ENCODE measurements around the gene DIP2A.
"Not testable (repeated sequence)": the region's sequence is repeated elsewhere in the genome, so short reads cannot be mapped to it uniquely, and the experiment has no call there.

DIP2A gene

DNA sequence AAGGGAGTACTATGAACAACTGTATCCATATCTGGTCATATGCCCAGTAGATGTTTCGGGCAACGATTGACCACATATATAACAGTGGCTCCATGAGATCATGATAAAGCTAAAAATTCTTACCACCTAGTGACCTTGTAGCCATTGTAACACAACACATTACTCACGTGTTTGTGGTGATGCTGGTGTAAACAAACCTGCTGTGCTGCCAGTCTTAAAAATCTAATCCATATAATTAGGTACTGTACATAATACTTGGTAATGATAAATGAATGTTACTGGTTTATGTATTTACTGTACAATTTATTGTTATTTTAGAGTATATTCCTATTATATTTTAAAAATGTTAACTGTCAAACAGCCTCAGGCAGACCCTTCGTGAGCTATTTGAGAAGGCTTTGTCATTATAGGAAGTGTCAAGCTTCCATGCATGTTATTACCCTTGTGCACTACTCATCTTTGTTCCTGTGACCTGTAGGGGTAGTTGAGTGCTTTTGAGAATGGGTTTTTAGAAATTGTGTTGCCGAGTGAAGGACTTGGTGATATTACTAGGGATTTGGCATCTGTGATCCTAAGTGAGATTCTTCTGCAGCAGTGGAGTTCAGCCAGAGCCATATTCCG lies 23.6 kb downstream of the DIP2A start:
- no peak for DNase-seq (ENCODE audit: low spot score)

DNA sequence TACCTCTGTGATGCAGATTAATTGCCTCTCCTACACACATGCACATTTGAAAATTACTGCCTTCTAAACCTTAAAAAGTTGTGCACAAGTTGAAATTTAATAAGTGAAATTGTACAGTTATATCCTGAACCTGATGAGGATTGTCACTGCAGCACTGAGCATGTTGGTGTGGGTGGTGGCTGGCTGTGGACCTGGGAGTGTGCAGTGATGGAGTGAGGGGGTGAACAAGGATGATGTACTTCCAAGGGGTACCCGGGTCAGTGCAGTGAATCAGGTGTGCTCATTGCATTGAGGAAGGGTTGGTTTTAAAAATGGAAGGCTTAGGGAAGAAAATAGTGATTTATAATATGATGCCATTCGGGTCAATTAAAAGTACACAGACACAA lies 24.1 kb downstream of the DIP2A start:
- no peak for DNase-seq (ENCODE audit: low spot score)

DNA sequence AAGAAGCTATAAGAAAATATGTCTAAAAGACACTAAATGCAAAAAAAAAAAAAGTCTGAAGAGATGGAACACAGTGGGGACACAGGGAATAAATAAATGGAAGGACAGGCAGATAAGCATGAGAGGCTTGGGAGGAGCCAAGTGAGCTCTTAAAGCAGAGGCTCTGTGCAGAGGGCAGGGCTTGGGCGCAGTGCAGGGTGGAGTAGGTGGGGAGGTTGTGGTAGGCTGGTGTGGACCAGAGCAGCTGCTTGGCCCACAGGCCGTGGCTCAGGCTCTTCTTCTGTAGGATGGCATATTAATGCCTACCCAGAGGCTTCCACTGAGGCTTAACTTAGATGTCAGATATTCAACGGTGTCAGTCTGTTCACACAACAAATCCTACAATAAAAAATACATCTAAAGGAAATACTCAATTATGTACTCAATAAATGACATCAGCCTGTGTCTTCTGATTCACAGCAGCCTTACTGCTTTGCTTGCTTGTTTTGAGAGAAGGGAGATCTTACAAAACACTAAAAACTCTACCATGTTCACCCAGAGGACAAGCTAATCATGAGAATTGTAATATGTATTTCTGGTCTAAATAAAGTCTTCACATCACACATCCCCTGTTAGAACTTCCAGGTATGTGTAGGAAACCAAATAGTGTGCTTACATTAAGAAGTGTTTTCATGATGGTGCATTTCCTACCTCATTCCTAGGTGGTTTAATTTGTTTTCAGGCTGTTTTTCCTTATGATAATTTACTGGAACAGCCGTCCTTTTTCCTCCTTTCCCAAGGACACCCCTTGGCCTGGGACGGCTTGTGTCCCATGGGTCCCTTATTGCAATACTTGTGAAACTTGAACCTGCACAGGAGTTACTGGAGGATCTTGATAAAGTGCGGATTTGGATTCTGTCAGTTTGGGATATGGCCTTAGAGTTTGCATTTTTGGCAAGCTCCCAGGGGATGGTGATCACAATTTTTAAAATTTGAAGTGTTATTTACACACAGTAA lies 24.9 kb downstream of the DIP2A start:
- no peak for DNase-seq (ENCODE audit: low spot score)

DNA sequence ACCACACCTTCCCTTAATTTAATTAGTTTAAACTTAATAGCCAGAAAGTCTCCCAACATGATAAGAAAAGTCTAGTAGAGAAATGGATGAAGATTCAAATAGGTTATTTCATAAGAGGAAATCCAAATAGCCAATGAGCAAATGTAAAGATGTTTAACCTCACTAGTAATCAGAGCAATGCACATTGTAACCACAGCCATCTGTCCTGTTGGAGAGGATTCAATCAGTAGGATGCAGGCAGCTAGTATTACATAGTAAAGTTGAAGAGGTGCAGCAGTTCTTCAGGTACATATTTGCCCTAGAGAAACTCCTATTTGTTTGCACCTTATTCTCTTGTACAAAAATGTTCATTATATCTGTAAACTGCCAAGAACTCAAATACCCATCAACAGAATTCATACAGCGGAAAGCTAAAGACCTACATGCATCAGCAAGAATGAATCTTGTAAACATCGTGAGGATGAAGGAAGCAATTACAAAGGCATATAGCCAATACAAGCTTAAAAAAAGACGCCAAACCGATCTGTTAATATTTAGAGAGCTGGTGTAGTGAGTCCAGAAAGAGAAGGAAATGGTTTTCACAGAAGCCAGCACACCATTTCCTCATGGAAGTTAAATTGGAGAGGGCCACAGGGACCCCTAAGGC lies 27.9 kb downstream of the DIP2A start:
- no peak for DNase-seq (ENCODE audit: low spot score)

DNA sequence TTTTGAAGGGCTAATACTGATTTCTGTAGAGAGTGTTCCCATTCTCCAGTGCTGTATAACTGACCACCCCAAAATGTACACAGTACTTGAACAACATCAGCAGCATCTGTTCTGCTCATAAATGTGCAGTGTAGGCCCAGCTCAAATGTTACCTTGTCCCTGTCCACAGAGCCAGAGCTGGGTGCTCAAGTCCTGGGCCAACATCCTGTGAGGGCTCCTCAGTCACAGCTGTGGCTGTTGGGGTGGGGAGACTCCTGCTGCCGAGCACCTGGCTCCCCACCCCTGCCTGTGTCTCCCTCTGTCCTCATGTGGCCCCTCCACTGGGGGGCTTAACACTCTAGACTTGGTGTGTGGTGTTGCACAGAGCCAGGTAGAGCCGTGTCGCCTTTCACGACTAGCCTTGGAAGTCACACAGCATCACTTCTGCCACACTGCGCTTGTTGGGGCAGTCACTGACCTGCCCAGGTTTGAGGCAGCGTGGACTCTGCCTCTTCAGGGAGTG lies 30.5 kb downstream of the DIP2A start:
- no peak for DNase-seq (ENCODE audit: low spot score)

DNA sequence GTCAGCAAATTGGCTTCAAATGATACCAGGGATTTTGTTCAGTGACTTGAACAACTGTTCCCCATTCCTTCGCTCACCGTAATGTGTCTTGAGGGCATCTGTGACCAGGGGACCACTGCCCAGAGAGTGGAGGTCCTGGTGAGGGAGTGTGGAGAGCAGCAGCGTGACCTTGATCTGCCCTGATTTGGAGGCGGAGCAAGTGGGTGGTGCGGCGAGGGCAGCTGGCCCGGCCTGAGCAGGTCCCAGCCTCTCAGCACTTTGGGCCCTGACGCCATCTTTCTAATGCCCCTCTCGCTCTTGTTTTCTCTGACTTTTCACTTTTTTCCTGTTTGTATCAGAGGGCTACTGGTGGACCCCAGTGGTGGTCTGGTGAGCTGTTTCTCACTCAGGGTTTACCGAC lies 31.1 kb downstream of the DIP2A start:
- no peak for DNase-seq (ENCODE audit: low spot score)

DNA sequence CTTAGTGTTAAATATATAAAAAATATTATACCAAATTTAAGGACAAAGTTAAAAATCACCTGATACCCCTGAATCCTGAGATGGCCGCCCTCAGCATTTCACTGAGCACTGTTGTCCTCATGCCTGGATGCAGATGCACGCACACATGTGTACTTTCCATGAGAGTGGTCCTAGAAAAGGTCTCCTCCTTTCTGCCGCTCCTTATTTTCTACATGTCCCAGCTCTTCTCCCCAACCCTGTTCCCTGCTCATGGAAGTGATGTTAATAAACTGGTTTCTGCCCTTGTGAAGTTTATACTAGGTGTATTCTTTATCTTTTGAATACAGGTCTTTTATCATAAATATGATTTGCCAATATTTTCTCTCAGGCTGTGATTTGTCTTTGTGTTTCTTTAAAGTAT lies 32.9 kb downstream of the DIP2A start:
- DNase-seq (ENCODE audit: low spot score) = no peak

DNA sequence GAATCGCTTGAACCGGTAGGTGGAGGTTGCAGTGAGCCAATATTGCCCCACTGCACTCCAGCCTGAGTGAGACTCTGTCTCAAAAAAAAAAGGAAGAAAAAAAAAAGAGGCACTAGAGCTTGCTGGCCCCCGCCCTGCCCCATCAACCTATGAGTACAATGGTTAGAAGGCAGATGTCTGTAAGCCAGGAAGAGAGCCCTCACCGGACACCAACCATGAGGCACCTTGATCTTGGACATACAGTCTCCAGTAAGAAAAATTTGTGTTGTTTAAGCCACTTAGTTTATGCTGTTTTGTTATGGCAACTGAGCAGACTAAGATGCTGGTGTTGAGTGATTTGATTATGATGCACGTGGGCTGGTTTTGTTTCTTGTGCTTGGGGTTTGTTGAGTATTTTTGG lies 34.2 kb downstream of the DIP2A start:
- DNase-seq (ENCODE audit: low spot score) = no peak

DNA sequence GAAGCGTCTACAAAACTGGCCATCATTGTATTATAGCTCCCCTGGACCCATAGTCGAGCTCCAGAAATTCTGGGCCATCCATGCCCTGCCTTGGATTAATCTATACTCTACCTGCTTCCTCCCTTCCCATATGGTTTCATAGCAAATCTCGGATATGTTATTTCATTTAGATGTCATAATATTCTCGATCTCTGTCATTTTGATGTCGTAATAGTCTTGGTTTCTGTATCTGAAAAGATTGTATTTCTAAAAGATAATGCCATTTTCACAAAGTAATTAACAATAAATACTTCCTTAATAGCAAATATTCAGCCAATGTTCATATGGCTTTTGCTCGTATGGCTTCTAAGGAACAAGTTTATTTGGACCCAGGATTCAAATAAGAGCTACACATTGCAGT lies 35.1 kb downstream of the DIP2A start:
- no peak for DNase-seq (ENCODE audit: low spot score)

DNA sequence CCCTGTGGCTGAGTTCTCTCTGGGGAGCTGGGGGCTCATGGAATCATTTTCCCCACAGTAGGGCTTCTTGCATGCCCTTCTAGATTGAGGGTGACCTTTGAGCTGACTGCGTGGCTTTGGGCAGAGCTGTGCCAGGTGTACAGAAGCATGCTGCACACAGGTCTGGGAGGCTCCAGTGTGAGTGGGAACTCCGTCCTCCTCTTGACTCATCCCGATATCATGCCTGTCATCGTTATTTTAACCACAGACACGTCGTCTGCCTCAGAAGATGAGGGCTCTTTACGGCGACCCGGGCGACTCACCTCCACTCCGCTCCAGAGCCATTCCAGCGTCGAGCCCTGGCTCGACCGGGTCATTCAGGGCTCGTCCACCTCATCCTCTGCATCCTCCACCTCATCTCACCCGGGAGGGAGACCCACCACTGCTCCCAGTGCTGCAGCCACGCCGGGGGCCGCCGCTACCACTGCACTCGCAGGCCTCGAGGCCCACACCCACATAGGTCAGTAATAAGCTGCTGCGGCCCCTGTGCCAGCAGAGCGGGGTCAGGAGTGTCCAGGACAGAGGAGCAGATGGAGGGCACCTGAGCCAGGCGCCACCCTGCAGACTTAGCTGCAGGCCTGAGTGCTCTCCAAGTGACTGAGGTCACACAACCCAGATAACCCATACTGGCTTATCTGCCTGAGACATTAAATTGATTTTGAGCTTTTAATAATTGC lies 39.8 kb downstream of the DIP2A start:
- DNase-seq (ENCODE audit: low spot score) = peak; percentile 61

DNA sequence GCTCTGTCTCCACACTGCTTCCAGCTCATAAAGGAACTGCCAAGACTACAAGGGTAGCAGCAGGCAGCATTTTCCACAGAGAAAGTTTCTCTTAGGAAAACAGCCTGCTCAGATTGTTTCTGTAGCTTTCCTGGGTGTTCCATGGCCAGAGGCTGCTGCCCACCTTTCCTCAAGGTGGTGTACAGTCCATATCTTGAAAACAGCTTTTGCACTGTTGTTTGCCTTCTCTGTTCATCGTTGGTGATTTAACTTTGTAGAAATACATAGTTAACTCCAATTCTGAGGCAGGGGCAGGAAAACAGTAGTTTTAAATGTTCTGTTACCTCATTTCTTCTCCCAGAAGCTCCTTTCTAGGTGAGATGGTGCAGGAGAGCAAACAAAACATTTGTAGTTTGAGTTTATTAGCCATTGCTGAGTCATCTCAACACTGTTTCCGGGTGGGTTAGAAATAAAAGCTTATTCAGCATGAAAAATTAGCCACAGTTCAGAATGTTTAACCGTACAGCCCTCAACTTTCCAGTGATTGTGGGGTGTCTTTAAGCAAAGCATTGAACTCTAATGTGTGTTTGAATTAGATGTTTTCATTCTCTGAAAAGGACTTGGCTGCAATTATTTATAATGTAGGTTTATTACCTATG lies 41.7 kb downstream of the DIP2A start:
- peak; percentile 36 for DNase-seq (ENCODE audit: low spot score)

DNA sequence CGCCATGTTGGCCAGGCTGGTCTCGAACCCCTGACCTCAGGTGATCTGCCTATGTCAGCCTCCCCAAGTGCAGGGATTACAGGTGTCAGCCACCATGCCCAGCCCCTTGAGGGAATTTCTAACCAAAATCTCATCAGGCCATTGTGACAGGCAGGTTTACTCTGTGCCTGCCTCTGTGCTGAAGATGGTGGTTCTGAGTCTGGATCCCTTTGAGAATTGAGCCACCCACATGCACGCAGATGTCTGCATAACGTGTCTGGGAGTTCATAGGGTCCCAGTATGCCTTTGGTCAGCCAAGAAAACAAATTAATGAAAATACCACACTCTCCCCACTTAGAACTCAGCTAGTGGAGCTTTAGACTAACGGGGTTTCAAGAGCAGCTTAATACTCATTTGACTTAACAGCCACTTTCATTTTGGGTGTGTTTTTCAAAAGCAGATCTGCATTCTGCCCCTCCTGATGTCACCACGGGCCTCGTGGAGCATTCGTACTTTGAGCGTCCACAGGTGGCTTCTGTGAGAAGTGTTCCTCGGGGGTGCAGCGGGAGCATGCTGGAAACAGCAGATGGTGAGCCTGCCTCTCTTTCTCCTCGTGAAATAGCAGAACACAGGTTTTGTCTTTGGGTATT lies 45.3 kb downstream of the DIP2A start:
- no peak for DNase-seq (ENCODE audit: low spot score)

DNA sequence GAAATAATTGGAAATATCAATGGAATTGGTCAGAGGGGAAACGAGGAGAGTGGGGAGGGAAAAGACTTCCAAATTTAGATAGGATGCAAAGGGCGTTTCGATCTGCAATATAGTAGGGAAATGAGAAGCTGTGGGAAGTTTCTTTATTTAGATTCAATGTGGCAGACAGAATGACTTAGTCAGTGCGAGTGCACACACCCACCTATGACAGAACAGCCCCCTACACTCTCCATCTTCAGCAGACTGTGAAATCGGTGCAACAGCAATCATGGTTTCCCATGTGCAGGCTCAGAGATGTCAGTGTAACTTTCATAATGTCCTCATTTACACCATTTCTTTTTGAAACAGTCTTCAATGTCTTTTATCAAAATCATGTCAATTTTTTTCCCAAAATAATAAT lies 46.0 kb downstream of the DIP2A start:
- DNase-seq (ENCODE audit: low spot score) = no peak

DNA sequence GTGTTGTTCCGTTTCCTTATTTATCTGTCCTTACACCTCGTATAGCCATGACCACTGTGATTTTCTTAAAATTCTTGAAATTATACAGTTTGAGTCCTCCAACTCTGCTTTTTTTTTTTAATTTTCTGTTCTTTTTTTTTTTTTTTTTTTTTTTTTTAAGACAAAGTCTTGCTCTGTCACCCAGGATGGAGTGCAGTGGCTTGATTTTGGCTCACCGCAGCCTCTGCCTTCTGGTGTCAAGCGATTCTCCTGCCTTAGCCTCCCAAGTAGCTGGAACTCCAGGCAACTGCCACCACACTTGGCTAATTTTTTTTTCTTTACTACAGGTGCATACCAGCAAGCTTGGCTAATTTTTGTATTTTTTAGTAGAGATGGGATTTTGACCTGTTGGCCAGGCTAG lies 48.9 kb downstream of the DIP2A start:
- DNase-seq (ENCODE audit: low spot score) = no peak

DNA sequence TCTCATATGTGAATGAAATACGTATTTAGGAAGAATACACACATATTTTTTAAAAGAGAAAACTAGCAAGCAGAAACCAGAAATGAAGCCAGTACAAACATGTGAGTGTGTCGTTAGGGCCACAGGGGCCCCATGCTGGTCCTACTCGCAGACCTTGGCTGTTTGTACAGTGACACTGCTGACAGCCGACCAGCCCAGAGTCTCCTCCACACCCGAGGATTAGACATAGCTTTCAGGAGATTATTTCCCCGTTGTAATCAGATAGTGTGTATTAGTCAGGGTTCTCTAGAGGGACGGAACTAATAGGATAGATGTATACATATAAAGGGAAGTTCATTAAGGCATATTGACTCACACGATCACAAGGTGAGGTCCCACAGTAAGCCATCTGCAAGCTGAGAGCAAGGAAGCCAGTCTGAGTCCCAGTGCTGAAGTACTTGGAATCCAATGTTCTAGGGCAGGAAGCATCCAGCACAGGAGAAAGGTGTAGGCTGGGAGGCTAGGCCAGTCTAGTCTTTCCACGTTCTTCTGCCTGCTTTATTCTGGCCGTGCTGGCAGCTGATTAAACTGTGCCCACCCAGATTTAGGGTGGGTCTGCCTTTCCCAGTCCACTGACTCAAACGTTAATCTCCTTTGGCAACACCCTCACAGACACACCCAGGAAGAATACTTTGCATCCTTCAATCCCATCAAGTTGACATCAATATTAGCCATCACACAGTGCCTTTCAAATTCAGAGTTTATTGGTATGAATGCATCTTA lies 51.2 kb downstream of the DIP2A start:
- no peak for DNase-seq (ENCODE audit: low spot score)

DNA sequence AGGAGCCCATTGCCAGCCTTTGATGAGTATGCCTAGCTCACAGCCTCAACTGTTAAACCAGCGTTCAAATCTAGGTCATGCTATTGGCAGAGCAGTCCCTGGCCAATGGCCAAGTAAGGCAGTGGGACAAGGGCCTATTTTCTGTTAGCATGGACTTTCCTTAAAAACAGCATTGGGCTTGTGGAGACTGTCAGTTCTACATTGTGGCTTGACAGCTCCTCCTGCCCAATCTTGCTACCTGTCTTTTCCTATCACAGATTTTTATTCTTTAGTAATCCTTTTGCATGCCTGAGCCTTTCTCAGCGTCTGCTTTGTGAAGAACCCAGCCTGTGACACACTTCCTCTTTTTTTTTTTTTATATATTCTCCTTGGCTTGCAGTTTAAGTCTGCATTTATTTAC lies 56.4 kb downstream of the DIP2A start:
- no peak for DNase-seq (ENCODE audit: low spot score)

DNA sequence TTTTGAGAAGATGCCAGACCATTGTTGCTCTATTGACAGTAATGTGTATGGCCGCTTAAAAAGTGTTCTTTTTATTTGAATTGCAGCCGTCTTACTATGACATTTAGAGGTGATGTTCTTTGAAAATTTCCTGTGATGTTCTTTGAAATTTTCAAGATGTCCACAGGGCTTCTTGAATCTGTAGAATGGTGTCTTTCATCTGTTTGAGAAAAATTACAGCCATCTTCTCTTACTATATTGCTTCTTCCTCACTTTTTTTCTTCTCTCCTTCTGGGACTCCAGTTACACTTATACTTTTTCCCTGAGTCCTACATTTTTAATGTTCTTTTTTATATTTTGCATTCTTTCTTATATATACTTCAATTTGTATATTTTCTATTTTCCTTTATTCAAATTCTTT lies 57.4 kb downstream of the DIP2A start:
- no peak for DNase-seq (ENCODE audit: low spot score)

DNA sequence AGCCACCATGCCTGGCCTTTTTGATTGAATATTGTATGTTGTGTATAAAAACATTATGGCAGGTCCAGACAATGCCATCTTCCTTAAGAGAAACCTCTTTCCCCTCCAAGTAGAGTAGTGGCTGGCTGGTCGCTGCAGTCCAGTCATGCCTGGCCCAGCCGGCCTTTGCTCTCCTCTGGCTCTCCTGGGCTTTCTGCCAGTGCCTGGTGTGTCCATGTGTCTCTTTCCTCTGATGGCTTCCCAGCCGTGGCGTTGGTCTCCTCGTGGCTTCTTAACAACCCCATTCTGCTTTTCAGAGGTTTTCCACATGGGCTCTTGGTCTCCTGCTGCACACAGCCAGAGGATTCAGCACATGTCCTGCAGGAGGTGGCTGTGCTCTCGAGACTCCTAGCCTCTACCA lies 58.7 kb downstream of the DIP2A start:
- no peak for DNase-seq (ENCODE audit: low spot score)

DNA sequence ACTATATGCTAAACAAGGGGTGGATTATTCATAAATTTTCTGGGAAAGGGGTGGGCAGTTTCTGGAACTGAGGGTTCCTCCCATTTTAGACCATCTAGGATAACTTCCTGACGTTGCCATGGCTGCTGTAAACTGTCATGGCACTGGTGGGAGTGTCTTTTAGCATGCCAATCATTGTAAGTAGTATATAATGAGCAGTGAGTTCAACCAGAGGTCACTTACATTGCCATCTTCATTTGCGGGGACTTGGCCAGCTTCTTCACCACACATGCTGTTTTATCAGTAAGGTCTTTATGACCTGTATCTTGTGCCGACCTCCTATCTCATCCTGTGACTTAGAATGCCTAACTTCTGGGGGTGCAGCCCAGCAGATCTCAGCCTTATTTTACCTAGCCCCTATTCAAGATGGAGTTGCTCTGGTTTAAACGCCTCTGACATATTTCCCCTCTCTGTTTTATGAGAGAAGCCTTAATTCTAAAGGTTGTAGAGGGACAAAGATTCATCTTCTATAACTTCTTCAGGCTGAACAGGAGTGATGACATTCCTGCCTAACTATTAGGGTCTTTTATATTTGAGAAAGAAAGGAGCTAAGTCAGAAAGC lies 60.4 kb downstream of the DIP2A start:
- no peak for DNase-seq (ENCODE audit: low spot score)

DNA sequence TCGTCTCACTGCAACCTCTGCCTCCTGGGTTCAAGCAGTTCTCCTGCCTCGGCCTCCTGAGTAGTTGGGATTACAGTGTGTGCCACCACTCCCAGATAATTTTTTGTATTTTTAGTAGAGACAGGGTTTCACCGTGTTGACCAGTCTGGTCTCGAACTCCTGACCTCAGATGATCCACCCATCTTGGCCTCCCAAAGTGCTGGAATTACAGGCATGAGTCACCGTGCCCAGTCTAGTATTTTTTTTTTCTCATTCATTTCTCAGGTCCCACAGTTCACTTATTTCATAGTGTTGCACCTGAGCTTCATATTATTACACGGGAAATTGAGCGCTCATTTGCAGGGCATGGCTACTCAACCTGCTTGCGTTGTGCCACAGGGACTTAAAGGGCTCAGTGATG lies 68.7 kb downstream of the DIP2A start:
- DNase-seq (ENCODE audit: low spot score) = not testable (repeated sequence)

Data from SW480 (cell line).